GM18505 (cell line): ENCODE data around the gene UBASH3B.
"Not testable (repeated sequence)": the region's sequence is repeated elsewhere in the genome, so short reads cannot be mapped to it uniquely, and the experiment has no call there.

Experiments used
- ATAC-seq: cut with Tn5 transposase; IDR thresholded peaks from one replicate; pipeline ENCODE4 v1.9.1; 2021; ENCODE audit not compliant: unreplicated experiment
- POLR2A ChIP-seq: IDR thresholded peaks from 4 replicates; pipeline ENCODE4 v1.6.1; 2011; ENCODE audit warnings: borderline replicate concordance; ENCODE audit not compliant: insufficient read depth, insufficient read length; ENCODE audit errors: extremely low read depth

Gene UBASH3B

DNA sequence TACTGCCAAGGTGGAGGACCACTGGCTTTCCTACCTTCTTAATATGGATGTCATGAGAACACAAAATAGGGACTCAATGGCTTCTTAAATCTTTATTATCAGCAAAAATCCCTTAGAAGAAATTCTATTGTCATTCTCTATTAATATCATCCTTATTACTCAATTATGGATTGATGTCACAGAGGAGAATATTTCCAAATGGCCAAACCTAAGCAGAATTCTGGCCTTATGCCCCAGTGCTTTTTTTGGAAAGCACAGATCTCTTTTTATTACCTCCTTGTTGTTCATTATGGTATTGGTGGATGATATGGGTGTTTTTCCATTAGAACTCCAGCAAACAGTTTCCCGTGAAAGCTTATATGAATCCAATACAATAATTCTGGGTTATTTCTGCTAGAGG is 192.7 kb downstream of the UBASH3B start:
- TF ChIP-seq POLR2A = no peak
- no peak for ATAC-seq

DNA sequence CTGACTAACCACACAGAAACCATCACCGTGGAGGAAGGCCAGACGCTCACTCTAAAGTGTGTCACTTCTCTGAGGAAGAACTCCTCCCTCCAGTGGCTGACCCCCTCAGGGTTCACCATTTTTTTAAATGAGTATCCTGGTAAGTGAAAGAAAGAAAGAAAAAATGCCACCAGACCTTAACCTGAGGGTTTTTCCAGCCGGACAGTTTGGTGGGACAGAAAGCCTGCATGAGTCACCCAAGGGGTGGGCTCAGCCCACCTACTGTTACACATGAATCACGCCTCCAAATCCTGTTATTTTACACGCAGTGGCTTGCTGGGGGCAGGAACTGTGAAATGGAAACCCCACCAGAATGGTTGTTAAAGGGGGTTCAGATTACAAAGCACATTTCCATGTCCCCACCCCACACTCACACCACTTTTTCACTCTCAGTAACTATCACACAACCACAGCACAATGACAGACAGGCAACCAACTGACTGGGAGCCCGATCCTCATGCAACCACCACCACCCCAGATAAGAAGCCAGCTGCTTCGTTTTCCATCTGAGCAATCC is 194.6 kb downstream of the UBASH3B start:
- ATAC-seq = no peak
- TF ChIP-seq POLR2A = no peak

DNA sequence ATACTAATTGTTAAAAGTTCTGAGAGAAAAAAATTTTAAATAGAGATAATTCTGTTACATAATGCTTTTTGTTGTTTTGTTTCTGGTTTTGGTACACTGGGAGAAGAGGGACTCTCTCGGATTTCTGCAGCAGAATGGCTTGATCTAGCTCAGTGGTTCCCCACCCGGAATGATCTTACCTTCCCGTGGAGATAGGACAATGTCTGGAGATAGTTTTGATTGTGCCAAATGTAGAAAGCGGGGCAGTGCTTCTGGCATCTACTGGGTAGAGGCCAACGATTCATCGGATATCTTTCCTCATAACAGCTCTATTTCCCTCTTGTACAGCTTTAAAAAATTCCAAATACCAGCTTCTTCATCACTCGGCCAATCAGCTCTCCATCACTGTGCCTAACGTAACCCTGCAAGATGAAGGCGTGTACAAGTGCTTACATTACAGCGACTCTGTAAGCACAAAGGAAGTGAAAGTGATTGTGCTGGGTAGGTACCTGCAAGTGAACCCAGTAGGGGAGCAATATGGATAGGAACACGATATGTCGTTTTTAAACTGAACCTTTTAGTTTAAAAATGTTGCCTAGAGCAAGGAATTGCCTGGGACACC is 195.9 kb downstream of the UBASH3B start:
- TF ChIP-seq POLR2A = no peak
- peak; percentile 60 for ATAC-seq

DNA sequence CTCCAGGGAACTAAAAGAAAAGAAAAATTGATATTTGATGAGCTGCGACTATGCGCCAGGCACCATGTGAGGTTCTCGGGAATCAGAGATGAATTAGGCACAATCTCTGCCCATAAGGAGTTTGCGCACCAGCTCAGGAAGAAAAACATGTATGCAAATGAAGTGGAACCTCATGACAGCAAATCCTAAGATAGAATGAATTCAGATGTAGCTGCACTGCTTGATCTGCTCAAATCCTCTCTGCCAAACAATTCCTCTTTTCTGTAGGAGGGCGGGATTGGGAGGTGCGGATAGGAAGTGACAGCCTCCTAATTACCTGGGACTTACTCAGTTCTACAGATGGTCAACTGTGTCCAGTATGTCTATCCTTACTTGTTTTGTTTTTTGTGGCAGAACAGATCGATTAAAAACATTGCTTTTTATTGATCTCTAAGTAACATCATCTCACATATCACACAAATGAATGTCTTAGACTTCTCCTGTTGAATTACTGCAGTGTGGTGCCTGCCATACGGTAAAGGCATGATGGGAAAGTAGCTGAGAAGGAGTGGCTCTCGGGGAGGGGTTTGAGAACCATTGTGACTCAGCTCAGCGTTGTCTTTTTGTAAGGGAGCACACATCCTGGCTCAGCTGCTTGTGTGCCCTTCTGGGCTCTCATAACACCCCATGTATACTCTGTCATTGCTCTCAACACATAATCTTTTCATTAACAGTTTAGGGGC is 196.7 kb downstream of the UBASH3B start:
- no peak for TF ChIP-seq POLR2A
- no peak for ATAC-seq

DNA sequence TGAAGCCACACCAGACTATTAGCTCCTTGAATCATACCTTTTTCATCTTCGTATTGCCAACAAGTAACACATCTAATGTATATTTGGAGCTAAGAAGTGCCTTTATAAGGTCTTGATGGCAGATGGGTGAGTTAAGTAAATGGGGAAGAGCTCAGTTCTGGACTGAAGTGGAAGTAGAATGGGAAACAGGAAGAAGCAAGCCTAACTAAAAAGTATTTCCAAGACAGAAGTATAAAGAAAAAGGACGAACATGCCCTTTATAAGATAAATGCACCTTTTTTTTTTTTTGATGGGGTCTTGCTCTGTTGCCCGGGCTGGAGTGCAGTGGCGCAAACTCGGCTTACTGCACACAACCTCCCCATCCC is 197.3 kb downstream of the UBASH3B start:
- no peak for ATAC-seq
- no peak for TF ChIP-seq POLR2A

DNA sequence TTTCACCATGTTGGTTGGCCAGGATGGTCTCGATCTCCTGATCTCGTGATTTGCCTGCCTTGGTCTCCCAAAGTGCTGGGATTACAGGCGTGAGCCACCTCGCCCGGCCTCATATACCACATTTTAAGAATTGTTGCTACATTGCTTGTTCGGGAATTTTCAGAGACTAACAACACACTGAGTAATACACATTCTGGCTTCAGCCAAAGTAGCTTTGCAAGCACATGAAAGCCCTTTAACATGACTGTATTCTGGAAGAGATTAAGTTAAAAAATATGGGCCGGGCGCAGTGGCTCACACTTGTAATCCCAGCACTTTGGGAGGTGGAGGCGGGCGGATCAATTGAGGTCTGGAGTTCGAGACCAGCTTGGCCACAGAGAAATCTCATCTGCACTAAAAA is 197.7 kb downstream of the UBASH3B start:
- TF ChIP-seq POLR2A = no peak
- ATAC-seq = no peak

DNA sequence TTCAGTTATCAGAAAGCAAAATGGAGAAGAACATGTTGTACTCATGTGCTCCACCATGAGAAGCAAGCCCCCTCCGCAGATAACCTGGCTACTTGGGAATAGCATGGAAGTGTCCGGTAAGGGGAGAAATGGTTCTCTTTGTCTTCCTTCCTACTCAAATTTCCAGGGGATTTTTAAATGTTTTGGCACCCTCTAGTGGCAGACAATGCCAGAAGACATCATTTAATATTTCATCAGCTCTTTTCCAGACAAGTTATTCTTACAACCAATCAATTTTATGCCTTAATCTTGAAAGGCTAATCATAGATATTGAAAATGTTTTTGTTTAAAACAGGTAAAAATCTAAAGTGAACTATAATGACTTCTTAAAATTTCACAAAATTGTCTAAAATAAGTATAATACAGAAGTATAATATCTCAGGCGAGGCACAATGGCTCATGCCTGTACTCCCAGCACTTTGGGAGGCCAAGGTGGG is 198.5 kb downstream of the UBASH3B start:
- ATAC-seq = no peak

DNA sequence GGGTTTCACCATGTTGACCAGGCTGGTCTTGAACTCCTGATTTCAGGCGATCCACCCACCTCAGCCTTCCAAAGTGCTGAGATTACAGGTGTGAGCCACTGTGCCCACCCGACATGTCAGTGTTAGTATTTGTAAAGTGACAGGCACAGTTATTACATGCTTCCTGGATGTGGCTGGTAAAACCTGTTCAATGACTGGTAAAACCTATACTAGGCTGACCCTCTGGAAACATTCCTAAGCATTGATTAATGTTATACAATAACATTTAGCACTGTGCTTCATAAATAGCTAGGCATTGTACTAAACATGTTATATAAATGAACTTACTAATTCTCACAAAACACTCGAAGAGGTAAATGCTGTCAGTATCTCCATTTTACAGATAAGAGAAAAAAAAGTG is 206.1 kb downstream of the UBASH3B start:
- TF ChIP-seq POLR2A = no peak
- ATAC-seq = no peak

More for the DNA sequence above, 198.5 kb downstream of the UBASH3B start:
- TF ChIP-seq POLR2A = no peak

DNA sequence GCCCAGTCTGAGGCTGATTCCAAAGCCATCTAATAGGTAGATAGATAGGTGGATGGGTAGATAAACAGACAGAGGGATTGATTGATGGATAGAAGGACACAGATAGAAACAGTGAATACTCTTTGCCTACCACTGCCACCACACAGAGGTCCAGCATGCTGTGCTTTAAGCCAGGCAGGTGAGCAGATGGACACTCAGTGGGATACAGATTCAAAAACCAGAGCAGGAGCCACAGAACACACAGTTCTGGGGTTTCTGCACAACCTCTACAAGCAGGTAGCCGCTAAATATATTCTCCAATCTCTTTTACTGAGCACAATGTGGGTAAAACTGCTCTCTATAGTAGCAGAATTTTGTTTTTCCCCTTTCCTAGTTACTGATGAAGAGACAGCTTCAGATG is 206.6 kb downstream of the UBASH3B start:
- ATAC-seq = no peak
- TF ChIP-seq POLR2A = no peak

DNA sequence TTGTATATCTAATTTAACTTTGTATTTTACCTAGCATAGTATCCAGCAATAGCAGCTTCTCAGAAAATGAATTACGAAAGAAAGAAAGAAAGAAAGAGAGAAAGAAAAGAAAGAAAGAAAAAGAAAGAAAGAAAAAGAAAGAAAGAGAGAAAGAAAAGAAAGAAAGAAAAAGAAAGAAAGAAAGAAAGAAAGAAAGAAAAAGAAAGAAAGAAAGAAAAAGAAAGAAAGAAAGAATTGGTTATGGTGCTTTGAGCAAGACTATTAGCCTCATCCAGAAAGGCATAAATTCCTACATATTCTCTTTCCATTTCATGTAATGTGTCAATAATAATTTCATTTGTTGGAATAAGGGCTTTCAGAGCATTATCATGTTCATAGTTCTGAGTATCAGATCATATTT is 207.6 kb downstream of the UBASH3B start:
- ATAC-seq = not testable (repeated sequence)

DNA sequence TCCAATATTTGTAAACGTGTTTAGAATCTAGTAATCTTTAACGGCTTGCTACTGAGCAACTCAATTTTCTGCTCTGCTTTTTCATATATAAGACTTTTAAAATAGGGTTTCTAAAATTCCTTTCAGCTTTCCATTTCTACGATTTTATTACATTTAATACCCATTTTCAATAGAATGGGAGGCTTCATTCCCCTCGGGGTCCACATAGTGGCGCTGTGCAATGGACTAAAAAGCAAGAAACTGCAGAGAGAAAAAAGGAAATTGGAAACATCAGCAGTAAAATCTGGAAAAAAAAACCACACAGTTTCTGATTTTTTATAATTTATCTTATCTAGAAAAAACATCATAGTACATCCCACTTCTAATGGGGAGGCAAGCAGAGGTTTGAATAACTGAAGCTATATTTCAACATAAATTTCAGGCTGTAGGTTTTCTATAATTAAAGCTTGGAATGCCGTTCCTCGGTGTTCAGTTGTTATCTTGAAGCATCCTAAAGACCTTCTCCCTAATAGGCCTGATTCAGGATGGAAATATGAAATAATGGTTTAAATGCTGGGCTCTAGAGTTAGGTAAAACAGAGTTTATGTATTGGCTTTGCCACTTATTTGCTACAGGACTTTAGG is 208.3 kb downstream of the UBASH3B start:
- ATAC-seq = no peak
- no peak for TF ChIP-seq POLR2A
